Keratinocyte (primary cell): ENCODE data around the gene LPCAT2.

Experiments used
- CTCF ChIP-seq, 3 experiments: IDR thresholded peaks in 1 of 3; conservative IDR thresholded peaks in 1 of 3; optimal IDR thresholded peaks in 1 of 3; 2 replicates in 2 of 3; 3 replicates in 1 of 3; pipeline versions ENCODE3 to v1.5.1; 2011; ENCODE audit warnings: low read length in 3 of 3, mild to moderate bottlenecking in 3 of 3, moderate library complexity in 2 of 3, control low read depth in 1 of 3, inconsistent platforms in 1 of 3; ENCODE audit not compliant: insufficient read depth in 2 of 3; ENCODE audit errors: extremely low read depth in 1 of 3
- EZH2 ChIP-seq: IDR thresholded peaks from one replicate; pipeline ENCODE4 v1.6.1; 2012; ENCODE audit warnings: inconsistent platforms, mild to moderate bottlenecking, low read length, moderate library complexity

- no peak for TF ChIP-seq CTCF (optimal IDR thresholded peaks at IDR 0.05 in 1 of 3, IDR thresholded peaks at IDR 0.05 in 1 of 3, conservative IDR thresholded peaks at IDR 0.05 in 1 of 3; ENCODE audit: extremely low read depth in 1 of 3, insufficient read depth in 2 of 3, low read length in 3 of 3)
- TF ChIP-seq EZH2 = no peak
Measured at GRCh38 chr16:55489119-55489955, 19.5 kb upstream of the LPCAT2 start.
